ENCODE measurements around the gene SQOR. TPM values are rescaled to one million over a fixed set of nuclear protein-coding genes. Genes with fewer than 3 reads are reported as not detected.
A peak's percentile ranks its signal among the peaks of the same experiment; 100 is the strongest.

The SQOR gene
- total RNA-seq, 4 donors from 2014 or later: 49.8 to 80.4 (median 67.8) TPM

DNA sequence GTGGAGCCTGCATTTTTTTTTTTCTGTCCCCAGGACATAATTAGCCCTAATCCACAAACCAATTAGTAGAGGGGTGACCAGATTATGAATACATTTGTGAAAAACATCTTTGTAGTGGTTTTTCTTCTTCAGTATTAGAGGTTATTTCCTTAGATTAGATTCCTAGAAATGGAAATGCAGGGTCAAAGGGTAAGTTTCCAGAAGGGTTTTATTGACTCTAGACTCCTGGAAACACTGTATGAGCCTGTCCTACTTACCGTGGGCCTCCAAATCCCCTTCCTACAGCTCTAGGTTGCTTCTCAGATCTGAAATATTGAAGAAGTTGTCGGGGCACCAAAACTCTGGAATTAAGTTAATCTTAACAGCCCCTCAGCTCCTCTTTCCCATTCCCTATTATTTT lies 22.4 kb downstream of the SQOR start:
- H3K9me3 ChIP-seq: no peaks in the 10 kb centered on the region
- peaks cover 6 to 27% (median 7%) of the 10 kb centered on the region in 4 donors for H3K36me3 ChIP-seq
- intact Hi-C loops (cut with DNase I): no loop called here
- no peak overlapping the region for H3K4me3 ChIP-seq
- H3K4me1 ChIP-seq: peaks cover 20 to 61% (median 52%) of the 10 kb centered on the region in 4 donors
- 94% methylated on average over 2 of the region's 2 CpGs for WGBS
- no peaks in the 10 kb centered on the region for H3K27me3 ChIP-seq
- no peak overlapping the region for H3K27ac ChIP-seq (replicated peaks in 1 of 4)
- DNase-seq (ENCODE audit: extremely low spot score): no peak
- TF ChIP-seq POLR2A (IDR thresholded peaks at IDR 0.05; ENCODE audit: low read depth) (no peak), POLR2AphosphoS5 (IDR thresholded peaks at IDR 0.05) (no peak)

DNA sequence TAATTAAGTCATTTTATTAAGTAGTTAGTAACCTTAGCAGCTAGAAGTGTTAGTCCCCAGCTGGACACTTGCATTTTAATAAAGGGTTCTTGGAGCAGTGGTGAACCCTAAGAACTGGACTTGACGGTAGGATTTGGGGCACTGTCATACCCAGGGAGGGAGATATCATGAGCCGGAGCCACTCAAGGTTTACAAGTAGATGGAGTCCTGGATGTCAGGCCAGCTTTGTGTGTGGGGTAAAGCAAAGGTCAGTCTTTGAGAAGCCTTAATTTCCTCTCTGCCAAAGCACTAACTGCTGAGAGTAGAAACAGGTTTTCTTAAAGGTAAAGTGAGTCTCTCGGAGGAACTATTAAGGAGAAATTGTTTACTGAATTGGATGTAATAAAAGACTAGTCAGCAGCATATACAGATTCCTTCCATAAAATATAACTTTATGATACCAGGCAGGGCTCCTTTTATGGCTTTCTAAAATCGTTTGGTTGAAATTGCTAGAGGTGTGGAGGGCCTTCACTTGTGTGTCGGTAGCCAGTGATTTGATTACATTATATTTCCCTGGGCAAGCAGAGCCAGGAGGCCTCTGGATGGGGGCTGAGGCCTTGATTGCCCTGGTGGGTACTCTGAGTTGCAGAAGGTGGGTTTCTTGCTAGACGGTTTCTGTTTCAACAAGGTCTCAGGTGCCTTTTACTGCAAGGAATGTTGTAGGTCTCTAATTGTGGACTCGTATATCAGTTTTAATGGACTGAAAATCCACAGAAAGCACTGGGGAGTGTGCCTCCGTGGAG lies 23.1 kb downstream of the SQOR start:
- WGBS: 82% methylated on average over 8 of the region's 8 CpGs
- no peak overlapping the region for H3K4me3 ChIP-seq
- H3K27ac ChIP-seq (replicated peaks in 1 of 4): no peak overlapping the region
- H3K27me3 ChIP-seq: no peaks in the 10 kb centered on the region
- H3K36me3 ChIP-seq: peaks cover 13 to 34% (median 14%) of the 10 kb centered on the region in 4 donors
- no peak for DNase-seq (ENCODE audit: extremely low spot score)
- H3K4me1 ChIP-seq: peaks cover 20 to 61% (median 52%) of the 10 kb centered on the region in 4 donors
- H3K9me3 ChIP-seq: no peaks in the 10 kb centered on the region
- TF ChIP-seq POLR2AphosphoS5 (IDR thresholded peaks at IDR 0.05) (no peak), EP300 (IDR thresholded peaks at IDR 0.05) (no peak), POLR2A (IDR thresholded peaks at IDR 0.05; ENCODE audit: low read depth) (no peak)
- TF ChIP-seq, protein P1, sequence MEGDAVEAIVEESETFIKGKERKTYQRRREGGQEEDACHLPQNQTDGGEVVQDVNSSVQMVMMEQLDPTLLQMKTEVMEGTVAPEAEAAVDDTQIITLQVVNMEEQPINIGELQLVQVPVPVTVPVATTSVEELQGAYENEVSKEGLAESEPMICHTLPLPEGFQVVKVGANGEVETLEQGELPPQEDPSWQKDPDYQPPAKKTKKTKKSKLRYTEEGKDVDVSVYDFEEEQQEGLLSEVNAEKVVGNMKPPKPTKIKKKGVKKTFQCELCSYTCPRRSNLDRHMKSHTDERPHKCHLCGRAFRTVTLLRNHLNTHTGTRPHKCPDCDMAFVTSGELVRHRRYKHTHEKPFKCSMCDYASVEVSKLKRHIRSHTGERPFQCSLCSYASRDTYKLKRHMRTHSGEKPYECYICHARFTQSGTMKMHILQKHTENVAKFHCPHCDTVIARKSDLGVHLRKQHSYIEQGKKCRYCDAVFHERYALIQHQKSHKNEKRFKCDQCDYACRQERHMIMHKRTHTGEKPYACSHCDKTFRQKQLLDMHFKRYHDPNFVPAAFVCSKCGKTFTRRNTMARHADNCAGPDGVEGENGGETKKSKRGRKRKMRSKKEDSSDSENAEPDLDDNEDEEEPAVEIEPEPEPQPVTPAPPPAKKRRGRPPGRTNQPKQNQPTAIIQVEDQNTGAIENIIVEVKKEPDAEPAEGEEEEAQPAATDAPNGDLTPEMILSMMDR (IDR thresholded peaks at IDR 0.05): no peak
- intact Hi-C loops (cut with DNase I): no loop called here

DNA sequence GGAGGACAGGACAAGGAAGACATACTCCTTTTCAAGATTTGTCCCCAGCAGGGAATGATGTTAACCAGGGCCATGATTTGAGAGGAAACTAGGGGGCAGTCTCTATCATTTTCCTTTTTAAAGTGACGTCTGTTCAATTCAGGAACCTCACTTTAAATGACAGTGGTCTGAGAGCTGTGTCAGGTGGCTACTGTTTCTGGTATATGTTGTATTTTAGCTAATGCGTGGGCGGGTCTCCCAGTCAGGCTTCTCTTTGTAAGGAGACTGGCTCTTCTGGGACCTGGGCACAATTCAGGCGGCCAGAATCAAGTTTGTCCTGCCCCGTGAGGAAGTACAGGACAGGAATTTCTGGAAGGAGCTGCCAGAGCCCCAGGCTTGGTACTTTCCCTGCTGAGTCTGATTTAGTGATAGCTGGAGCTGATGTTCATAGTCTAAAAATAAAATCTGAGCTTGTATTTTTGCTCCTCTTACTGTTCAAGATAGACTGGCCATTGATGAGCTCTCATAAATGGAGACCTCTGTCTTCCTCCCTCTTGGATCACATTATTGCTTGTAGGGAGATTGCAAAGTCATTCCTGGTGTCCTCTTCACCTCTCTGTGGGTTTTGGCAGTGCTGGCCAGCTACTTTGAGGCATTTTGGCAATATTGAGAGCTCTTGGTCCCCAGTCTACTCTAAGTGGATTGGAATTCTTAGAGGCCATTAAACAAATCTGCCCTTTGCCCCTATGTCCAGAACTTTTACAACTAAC lies 25.6 kb downstream of the SQOR start:
- no peak for TF ChIP-seq EP300 (IDR thresholded peaks at IDR 0.05)
- TF ChIP-seq, protein P1 (IDR thresholded peaks at IDR 0.05): no peak
- TF ChIP-seq POLR2A (IDR thresholded peaks at IDR 0.05; ENCODE audit: low read depth): no peak
- TF ChIP-seq POLR2AphosphoS5 (IDR thresholded peaks at IDR 0.05): no peak
- Histone ChIP-seq H3K27ac (replicated peaks in 1 of 4) (peak overlapping the region in 1 of 4 donors; percentile 31), H3K27me3 (no peaks in the 10 kb centered on the region), H3K9me3 (no peaks in the 10 kb centered on the region), H3K4me1 (peaks cover 12 to 40% (median 33%) of the 10 kb centered on the region in 4 donors), H3K36me3 (peaks cover 20 to 55% (median 24%) of the 10 kb centered on the region in 4 donors), H3K4me3 (no peak overlapping the region)
- no peak for DNase-seq (ENCODE audit: extremely low spot score)
- intact Hi-C loops (cut with DNase I): no loop called here
- WGBS: 69% methylated on average over 5 of the region's 5 CpGs

DNA sequence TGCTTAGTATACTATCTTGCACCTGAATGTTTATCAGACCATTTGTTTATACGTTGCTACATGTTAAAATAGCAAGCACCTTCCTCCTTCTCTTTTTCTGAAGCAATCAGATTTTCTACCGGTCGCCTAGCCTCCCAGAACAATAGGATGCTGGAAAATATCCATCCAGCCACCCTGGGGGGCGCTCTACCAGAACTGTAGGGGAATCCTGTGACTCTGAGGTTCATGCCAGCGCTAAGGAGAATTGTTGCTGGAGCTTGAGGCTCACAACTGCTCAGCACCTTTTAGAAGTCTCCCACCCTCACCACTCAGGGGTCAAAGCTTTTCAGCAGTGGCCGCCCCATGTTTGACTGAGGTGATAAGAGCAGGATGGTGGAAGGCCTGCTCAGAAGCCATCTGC lies 27.5 kb downstream of the SQOR start:
- intact Hi-C loops (cut with DNase I): no loop called here
- 93% methylated on average over 6 of the region's 6 CpGs for WGBS
- H3K9me3 ChIP-seq: no peaks in the 10 kb centered on the region
- H3K36me3 ChIP-seq: peaks cover 20 to 62% (median 29%) of the 10 kb centered on the region in 4 donors
- H3K27me3 ChIP-seq: no peaks in the 10 kb centered on the region
- no peak overlapping the region for H3K27ac ChIP-seq (replicated peaks in 1 of 4)
- TF ChIP-seq EP300 (IDR thresholded peaks at IDR 0.05): no peak
- no peak for TF ChIP-seq POLR2AphosphoS5 (IDR thresholded peaks at IDR 0.05)
- no peak for TF ChIP-seq POLR2A (IDR thresholded peaks at IDR 0.05; ENCODE audit: low read depth)
- TF ChIP-seq, protein P1 (IDR thresholded peaks at IDR 0.05): no peak
- DNase-seq (ENCODE audit: extremely low spot score): no peak
- H3K4me3 ChIP-seq: no peak overlapping the region
- peaks cover 12 to 37% (median 31%) of the 10 kb centered on the region in 4 donors for H3K4me1 ChIP-seq

DNA sequence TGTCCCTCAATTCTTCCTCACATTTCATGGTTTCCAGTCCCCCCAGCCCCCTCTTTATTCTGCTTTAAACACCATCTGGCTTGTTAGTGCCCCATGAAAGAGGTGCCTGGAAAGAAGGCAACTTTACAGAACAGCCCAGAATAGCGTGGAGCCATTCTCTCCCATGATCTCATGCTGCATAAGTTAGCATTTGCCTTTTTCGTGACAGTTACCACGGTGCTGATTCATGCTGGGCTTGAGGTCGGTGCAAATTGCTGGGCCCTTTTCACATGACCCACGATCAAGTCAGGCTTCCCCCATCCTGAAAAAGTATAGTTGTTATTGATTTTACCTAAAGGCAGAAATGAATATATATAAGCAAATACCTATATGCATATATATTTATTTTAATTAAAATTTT lies 29.6 kb downstream of the SQOR start:
- Histone ChIP-seq H3K4me1 (peaks cover 6 to 18% (median 14%) of the 10 kb centered on the region in 4 donors), H3K4me3 (no peak overlapping the region), H3K9me3 (no peaks in the 10 kb centered on the region), H3K27ac (replicated peaks in 1 of 4) (no peak overlapping the region), H3K36me3 (peaks cover 31 to 64% (median 37%) of the 10 kb centered on the region in 4 donors), H3K27me3 (no peaks in the 10 kb centered on the region)
- no peak for TF ChIP-seq POLR2AphosphoS5 (IDR thresholded peaks at IDR 0.05)
- no peak for TF ChIP-seq POLR2A (IDR thresholded peaks at IDR 0.05; ENCODE audit: low read depth)
- no peak for TF ChIP-seq EP300 (IDR thresholded peaks at IDR 0.05)
- TF ChIP-seq, protein P1 (IDR thresholded peaks at IDR 0.05): no peak
- no peak for DNase-seq (ENCODE audit: extremely low spot score)
- intact Hi-C loops (cut with DNase I): no loop called here
- WGBS: 61% methylated on average over 5 of the region's 5 CpGs
